GM18526 (cell line): ENCODE measurements around the gene TOMM70.
A peak's percentile ranks its signal among the peaks of the same experiment; 100 is the strongest.

Experiments
- POLR2A ChIP-seq: IDR thresholded peaks from 3 replicates; pipeline ENCODE4 v1.6.1; 2011; ENCODE audit not compliant: insufficient read length; ENCODE audit errors: extremely low read depth

The TOMM70 gene

DNA sequence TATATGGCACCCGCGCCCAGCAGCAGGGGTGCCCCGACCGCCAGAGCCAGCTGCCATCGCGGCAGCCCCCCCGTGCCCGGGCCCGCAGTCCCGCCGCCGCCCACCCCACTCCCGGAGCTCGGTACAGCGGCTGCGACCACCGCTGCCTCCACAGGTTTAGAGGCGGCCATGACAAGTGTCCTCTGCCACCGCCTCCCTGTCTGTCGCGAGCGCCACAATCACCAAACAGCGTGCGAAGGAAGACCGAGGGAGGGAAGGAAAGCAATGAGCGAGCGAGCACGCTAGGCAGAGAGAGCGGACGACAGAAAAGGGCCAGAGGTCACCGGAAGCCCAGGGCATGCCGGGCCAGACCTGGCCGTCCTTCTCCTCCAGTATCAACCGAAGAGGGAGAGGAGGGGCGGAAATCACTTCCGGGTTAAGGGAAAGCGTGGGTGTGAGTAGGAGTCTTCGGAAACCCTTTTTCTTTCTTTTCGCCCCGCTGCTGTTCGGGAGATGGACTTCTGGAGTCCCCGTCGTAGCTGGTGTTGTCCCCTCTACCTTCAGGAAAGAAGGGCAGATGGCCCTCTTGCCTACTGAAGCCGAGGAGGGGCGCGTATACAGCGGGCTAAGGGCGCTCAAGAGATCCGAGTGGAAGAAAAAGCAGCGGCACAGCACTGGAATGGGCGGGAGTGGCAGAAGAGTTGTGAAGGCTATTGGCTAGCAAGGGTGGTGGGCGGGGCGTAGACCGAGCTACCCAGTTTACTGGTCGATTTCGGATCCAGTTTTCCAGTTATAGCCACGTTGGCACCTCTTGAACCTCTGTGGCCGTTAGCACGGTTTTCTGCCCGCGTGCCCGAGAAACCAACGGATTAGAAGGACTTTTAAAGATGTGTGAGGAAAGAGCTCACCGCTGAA, at the start of gene TOMM70, which contains the start of gene LNP1:
Gene TOMM70 (minus strand): TSS at position 310 of the 894 bp plus-strand sequence. CDS start 140 bp downstream, at position 170.
Gene LNP1 (plus strand): TSS at position 760 of the 894 bp plus-strand sequence. CDS start 28,191 bp downstream, outside the sequence.
- TF ChIP-seq POLR2A, result peak; percentile 81

DNA sequence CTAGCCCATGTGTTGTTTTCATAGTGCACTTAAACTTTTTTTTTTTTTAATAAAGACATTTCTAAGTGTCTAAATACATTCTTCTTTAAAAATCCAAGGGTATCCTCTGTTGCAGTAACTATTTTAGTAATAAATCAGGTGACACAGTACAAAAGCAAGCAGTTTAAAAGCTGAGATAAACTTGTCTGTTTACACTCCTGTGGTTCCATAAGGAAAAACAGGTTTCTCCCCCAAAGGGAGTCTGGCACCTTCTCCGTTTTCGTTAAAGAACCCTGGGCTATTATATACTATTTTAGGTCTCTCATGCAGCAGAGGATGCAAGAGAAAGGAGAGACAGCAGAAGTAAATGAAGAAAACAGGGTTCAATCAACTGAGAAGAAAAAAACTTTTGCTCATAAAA, 48.3 kb upstream of the TOMM70 start:
- TF ChIP-seq POLR2A, result no peak

DNA sequence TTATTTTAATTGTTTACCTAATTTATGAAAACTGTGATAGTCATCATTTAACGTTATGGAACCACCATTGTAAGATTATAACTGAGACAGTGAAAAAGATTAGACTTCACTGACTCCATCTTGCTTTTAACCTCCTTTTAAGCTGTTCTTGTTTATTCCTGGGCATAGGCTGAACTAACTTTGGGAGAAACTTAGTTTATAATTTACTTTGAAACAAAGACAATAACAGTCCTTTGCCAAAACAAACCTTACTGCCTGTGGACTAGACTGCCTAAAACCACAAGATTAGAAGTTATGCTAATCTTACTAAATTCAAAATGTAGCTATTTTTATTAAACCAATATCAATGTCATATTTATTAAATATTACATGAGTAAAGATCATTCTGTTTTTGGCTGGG, 47.2 kb upstream of the TOMM70 start:
- no peak for TF ChIP-seq POLR2A

DNA sequence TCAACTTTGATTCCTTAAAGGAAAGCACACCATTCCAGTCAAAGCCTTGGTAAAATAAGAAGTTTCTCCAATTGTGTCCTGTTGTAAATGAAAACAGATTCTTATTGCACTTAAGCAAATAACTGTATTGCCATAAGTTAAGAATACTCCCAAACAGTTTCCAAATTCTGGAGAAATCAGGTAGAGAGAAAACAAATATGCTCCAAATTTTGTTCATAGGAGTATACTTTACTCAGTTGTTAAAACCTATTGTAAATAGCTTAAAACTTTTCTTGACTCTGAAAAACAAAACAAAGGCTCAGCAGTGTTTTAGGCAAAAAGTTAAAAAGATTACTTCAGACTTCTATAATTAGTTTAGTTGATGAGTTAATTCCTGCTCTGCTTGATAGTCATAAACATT, 42.8 kb upstream of the TOMM70 start:
- TF ChIP-seq POLR2A, result no peak

DNA sequence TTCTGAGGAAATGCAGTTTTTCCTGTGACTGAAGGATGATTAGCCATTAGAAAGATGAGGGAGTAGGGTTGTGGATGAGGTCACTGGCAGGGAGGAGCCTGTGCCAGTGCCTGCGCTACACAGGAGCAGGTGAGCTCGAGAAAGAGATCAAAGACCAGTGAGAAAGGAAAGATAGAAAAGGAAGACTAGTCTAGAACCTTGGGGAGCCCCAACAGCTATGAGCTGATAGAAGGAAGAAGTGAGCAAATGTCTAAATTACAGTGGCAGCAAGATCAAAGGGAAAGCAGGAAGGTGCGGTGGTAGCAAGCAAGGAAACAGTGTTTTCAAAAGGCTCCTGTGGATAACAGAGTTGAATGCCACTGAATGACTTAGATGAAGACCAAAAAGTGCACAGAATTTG, 40.0 kb upstream of the TOMM70 start:
- no peak for TF ChIP-seq POLR2A

GRCh38 chr3:100438623-100438974, 37.7 kb upstream of the TOMM70 start:
- TF ChIP-seq POLR2A, result no peak

- TF ChIP-seq POLR2A, result no peak
These were observed 37.1 kb upstream of the TOMM70 start for GRCh38 chr3:100437721-100438622.

DNA sequence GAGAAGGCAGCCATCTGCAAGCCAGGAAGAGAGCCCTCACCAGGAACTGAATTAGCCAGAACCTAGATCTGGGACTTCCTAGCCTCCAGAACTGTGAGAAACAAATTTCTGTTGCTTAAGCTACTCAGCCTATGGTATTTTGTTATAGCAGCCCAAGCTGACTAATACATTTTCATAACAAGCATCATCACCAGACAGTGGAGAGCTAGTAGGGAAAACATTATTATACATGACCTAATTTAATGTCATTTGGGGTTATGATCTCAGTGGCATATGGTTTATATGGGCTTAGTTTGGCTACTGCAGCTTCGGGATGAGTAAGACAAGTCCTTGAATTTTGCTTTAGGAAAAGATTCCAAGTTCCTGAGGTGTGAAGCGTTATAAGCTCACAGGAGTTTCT, 36.1 kb upstream of the TOMM70 start:
- TF ChIP-seq POLR2A, result no peak

DNA sequence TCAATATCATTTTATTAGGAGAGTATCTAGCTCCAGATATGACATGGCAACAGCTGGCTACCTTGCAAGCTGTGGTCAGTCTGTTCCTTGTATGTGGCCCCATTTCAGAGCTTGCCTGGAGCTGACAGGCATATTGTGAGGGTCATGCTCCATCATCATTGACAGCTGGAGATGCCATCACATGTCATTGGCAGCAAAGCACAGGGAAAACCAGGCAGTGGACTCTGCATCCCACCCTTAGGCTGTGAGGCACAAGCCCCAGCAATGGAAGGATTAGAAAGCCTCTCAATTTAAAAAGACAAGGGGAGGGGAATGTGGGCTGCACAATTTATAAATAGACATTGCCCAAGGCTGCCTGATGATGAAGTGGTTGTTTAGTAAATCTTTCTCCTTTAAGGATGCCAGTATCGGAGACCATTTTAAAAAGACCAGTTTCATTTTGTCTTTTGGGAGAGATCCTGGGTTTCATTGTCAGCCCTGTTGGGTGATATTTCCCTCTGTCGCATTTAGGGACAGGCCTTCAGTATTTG, 28.4 kb upstream of the TOMM70 start:
- no peak for TF ChIP-seq POLR2A

DNA sequence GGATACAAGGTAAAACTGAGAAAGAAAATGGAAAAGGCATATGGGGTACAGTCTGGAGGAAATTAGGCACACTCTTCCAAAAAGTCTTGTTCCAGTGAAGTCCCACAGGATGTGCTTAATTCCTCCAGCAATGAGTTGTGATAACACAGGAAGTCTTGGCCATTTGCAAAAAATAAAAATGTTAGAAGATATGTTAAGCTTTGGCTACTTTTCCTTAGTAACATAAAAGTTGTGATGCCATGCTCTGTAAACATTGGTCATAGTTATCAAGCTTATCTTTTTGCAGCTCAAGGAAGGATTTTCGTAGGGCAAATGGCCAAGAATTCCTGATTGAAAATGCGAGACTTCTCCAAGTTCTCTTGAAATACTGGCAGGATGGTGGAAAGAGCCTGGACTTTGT, 26.8 kb upstream of the TOMM70 start:
- no peak for TF ChIP-seq POLR2A

GRCh38 chr3:100426067-100426682, 25.3 kb upstream of the TOMM70 start:
- TF ChIP-seq POLR2A, result no peak

DNA sequence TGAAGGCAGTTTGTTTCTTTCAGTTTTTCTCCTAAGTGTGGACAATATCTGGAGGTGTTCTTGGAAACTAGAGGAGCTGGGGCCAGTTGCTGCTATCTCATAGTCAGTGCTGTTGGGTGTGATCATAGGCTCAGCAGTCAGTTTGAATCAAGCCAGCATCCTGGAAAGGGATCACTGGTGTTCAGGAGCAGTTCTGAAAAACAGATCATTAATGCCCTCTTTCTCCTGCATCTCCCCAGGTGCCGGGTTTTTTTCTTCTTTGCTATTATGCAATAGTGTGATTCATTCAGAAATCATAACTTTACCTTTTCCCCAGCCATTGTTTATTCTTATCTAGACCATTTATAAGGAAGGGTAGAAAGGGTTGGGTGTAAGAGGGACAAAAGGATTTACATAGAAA, 24.4 kb upstream of the TOMM70 start:
- no peak for TF ChIP-seq POLR2A

DNA sequence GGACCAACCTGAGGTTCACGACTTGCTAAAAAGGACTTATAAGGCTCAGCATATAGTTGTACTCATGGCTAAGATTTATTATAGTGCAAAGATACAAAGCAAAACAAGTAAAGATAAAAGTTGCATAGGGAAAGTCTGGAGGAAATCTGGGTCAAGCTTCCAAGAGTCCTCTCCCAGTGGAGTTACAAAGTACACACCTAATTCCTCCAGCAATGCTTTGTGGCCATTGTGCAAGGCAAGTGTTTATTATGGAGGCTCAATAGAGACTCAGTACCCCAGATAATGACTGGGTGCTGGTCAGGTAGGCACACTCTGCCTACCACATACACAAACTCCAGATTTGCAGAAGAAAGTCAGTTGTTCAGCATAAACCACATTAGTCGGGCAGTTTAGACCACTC, 23.4 kb upstream of the TOMM70 start:
- TF ChIP-seq POLR2A, result no peak

DNA sequence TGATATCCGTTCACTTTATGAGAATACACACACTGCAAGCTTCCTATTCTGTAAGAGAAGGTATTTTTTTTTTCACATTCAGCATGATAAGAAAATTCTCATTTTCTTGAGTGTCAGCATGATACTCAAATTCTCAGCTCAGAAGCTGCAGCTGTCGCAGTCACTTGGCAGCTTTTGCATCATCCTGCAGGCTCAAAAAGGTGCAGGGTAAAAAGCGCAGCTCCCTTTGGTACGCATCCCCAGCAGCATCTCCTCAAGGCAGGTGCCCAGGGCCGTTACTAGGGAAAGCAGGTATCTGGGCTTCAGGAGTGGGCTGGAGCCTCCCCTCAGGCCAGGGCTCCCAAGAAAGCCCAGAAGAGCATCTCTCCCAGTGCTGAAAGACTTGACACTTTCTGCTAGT, 22.7 kb upstream of the TOMM70 start:
- TF ChIP-seq POLR2A, result no peak

DNA sequence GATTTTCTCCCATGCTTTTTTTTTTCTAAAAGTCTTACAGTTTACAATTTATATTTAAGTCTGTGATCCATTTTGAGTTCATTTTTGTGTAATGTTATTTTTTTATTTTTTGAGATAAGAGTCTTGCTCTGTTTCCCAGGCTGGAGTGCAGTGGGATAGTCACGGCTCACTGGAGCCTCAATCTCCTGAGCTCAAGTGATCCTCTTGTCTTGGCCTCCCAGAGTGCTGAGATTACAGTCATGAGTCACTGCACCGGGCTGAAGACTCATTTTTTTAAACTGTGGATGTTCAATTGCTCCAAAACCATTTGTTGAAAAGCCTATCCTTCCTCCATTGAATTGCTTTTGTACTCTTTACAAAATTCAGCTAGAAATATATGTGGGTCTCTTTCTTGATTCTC, 20.0 kb upstream of the TOMM70 start:
- no peak for TF ChIP-seq POLR2A
